ENCODE data around the gene DMRT1. TPM values are rescaled to one million over a fixed set of nuclear protein-coding genes. Genes with fewer than 3 reads are reported as not detected.

The DMRT1 gene
- total RNA-seq, 4 donors from 2014 or later, result not detected

DNA sequence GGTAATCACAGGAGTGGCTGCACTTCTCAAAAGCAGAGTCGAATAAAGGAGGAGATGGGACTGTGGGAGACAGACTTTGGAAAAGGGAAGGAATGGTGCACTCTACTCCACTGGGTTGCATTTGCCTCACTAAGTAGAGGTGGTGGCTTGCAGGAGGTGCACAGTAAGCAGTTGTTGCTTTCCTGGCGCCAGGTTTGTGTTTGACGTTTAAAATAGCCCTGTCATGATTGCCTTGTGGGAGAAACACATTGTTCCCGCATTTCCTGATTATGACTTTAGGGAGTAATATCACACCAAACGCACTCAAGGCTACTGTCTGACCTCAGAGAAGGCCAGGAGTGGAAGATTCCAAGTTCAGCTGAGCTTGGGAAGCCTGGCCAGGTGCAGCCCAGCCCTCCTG is 36.7 kb downstream of the DMRT1 start:
- DNase-seq (ENCODE audit: low spot score in 2 of 2), result no peak
- TF ChIP-seq EP300 (IDR thresholded peaks at IDR 0.05) (no peak), POLR2A (IDR thresholded peaks at IDR 0.05) (no peak)
- TF ChIP-seq, protein P1, sequence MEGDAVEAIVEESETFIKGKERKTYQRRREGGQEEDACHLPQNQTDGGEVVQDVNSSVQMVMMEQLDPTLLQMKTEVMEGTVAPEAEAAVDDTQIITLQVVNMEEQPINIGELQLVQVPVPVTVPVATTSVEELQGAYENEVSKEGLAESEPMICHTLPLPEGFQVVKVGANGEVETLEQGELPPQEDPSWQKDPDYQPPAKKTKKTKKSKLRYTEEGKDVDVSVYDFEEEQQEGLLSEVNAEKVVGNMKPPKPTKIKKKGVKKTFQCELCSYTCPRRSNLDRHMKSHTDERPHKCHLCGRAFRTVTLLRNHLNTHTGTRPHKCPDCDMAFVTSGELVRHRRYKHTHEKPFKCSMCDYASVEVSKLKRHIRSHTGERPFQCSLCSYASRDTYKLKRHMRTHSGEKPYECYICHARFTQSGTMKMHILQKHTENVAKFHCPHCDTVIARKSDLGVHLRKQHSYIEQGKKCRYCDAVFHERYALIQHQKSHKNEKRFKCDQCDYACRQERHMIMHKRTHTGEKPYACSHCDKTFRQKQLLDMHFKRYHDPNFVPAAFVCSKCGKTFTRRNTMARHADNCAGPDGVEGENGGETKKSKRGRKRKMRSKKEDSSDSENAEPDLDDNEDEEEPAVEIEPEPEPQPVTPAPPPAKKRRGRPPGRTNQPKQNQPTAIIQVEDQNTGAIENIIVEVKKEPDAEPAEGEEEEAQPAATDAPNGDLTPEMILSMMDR (IDR thresholded peaks at IDR 0.05), result no peak
- H3K4me1 ChIP-seq, result no peaks in the 10 kb centered on the region
- WGBS, 2 donors, result 36 to 44% methylated on average over 5 of the region's 5 CpGs
- no peak overlapping the region for H3K27ac ChIP-seq
- H3K9me3 ChIP-seq, result peaks cover 0 to 4% (median 0%) of the 10 kb centered on the region in 4 donors
- no peaks in the 10 kb centered on the region for H3K27me3 ChIP-seq
- no peak overlapping the region for H3K4me3 ChIP-seq
- H3K36me3 ChIP-seq, result no peaks in the 10 kb centered on the region

DNA sequence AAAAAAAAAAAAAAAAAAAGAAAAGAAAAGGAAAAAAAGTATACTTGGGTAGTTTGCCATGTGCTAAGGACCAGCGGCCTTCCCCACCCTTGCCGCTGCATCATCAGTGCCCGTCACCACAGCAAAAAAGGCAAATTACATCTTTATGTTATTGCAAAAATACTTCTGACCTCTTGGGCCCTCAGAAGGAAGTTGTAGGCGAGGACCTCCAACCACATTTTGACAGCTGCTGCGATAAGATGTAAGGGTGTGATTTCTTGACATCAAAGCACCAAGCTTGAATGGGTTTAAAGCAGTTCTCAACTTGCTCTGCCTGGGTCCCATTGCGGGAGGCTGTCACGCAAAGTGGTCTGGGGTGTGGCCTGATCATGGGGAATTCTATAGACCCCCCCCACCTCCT is 39.2 kb downstream of the DMRT1 start:
- H3K4me1 ChIP-seq, result no peaks in the 10 kb centered on the region
- peaks cover 0 to 4% (median 0%) of the 10 kb centered on the region in 4 donors for H3K9me3 ChIP-seq
- no peak for DNase-seq (ENCODE audit: low spot score in 2 of 2)
- no peak overlapping the region for H3K4me3 ChIP-seq
- no peak overlapping the region for H3K27ac ChIP-seq
- 66 to 74% methylated on average over 7 of the region's 7 CpGs for WGBS, 2 donors
- TF ChIP-seq POLR2A (IDR thresholded peaks at IDR 0.05), result no peak
- TF ChIP-seq, protein P1 (IDR thresholded peaks at IDR 0.05), result no peak
- no peak for TF ChIP-seq EP300 (IDR thresholded peaks at IDR 0.05)
- H3K36me3 ChIP-seq, result no peaks in the 10 kb centered on the region
- H3K27me3 ChIP-seq, result no peaks in the 10 kb centered on the region

DNA sequence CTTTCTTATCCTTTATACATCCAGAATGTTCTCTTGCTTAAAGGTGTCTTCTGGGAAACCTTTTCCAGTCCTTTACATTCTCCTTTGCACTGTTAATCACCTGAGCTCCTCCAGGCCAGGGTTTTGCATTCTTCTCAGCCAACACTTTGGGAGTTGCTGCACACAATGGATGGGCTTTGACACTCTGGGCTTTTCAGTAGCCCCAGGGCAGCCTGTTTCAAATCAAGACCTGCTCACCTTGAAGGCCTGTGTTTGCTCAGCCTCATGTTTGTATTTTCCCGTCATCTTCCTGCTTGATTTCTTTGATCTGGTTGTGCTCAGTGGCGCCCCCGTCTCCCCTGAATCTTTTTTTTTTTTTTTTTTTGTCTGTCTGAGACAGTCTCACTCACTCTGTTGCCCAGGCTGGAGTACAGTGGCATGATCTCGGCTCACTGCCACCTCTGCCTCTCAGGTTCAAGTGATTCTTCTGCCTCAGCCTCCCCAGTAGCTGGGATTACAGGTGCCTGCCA is 41.0 kb downstream of the DMRT1 start:
- no peak overlapping the region for H3K4me3 ChIP-seq
- H3K27ac ChIP-seq, result no peak overlapping the region
- H3K27me3 ChIP-seq, result no peaks in the 10 kb centered on the region
- no peaks in the 10 kb centered on the region for H3K4me1 ChIP-seq
- peaks cover 0 to 4% (median 0%) of the 10 kb centered on the region in 4 donors for H3K9me3 ChIP-seq
- H3K36me3 ChIP-seq, result no peaks in the 10 kb centered on the region
- 49 to 53% methylated on average over 4 of the region's 4 CpGs for WGBS, 2 donors
- no peak for DNase-seq (ENCODE audit: low spot score in 2 of 2)
- TF ChIP-seq POLR2A (IDR thresholded peaks at IDR 0.05) (no peak), EP300 (IDR thresholded peaks at IDR 0.05) (no peak)
- TF ChIP-seq, protein P1 (IDR thresholded peaks at IDR 0.05), result no peak

DNA sequence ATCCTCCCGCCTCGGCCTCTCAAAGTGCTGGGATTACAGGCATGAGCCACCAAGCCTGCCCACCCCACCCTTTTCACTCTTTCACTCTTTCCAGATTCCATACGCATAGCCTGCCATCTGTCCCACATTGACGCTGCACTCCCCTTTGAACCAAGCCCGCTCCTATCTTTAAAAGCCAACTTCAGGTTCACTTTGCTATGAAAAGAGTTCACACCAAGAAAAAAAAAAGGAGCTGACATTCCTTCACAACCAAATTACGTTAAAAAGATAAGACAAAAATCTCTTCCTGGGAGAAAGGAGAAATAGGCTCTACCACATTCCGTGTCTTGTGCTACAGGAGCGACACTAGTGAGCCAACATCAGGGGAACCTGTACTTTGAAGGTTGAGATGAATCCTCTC is 41.5 kb downstream of the DMRT1 start:
- TF ChIP-seq POLR2A (IDR thresholded peaks at IDR 0.05), result no peak
- TF ChIP-seq, protein P1 (IDR thresholded peaks at IDR 0.05), result no peak
- no peak for TF ChIP-seq EP300 (IDR thresholded peaks at IDR 0.05)
- no peak overlapping the region for H3K4me3 ChIP-seq
- 83 to 93% methylated on average over 8 of the region's 8 CpGs for WGBS, 2 donors
- no peaks in the 10 kb centered on the region for H3K36me3 ChIP-seq
- H3K4me1 ChIP-seq, result no peaks in the 10 kb centered on the region
- no peak for DNase-seq (ENCODE audit: low spot score in 2 of 2)
- H3K9me3 ChIP-seq, result peaks cover 0 to 4% (median 0%) of the 10 kb centered on the region in 4 donors
- no peaks in the 10 kb centered on the region for H3K27me3 ChIP-seq
- no peak overlapping the region for H3K27ac ChIP-seq

DNA sequence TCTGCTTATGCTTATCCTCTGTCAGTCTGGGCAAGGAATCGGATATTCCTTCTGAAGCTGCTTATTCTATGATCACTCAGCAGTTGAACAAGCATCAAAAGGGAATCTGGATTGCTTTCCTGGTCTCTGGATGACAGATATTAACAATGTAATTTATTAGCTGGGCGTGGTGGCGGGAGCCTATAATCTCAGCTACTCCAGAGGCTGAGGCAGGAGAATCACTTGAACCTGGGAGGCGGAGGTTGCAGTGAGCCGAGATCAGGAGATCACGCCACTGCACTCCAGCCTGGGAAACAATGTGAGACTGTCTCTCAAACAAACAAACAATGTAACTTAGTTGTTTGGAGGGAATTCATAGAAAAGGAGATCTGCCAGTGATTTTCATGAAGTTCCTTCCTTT is 45.4 kb downstream of the DMRT1 start:
- no peak for DNase-seq (ENCODE audit: low spot score in 2 of 2)
- Histone ChIP-seq H3K36me3 (no peaks in the 10 kb centered on the region), H3K4me3 (no peak overlapping the region), H3K27me3 (no peaks in the 10 kb centered on the region), H3K27ac (no peak overlapping the region), H3K9me3 (no peaks in the 10 kb centered on the region), H3K4me1 (no peaks in the 10 kb centered on the region)
- WGBS, 2 donors, result 58 to 76% methylated on average over 6 of the region's 6 CpGs
- TF ChIP-seq EP300 (IDR thresholded peaks at IDR 0.05) (no peak), POLR2A (IDR thresholded peaks at IDR 0.05) (no peak)
- TF ChIP-seq, protein P1 (IDR thresholded peaks at IDR 0.05), result no peak

Measured in tibial nerve (tissue), 4 donors.